ENCODE data around the gene SRCIN1.
"Not testable (repeated sequence)": the region's sequence is repeated elsewhere in the genome, so short reads cannot be mapped to it uniquely, and the experiment has no call there.

SRCIN1 gene

DNA sequence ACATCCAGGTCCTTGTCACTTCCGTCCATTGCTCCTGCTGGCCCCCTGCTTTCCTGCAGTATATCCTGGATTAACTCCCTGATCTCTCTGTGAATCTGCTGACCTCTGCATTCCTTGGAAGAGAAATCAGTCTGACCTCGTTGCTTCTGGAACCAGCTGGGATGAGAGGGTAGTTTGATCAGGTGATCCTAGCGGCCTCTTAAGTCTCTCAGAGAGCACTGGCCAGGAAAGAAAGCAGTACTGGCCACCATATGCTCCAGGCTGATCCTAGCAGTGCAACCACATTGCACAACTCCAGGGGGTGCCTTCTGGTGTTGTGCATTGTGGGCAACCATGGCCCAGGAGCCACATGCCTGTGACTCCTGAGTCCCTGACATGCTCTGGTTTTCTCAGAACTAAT, 98.3 kb downstream of the SRCIN1 start:
- no peak for FAIRE-seq

DNA sequence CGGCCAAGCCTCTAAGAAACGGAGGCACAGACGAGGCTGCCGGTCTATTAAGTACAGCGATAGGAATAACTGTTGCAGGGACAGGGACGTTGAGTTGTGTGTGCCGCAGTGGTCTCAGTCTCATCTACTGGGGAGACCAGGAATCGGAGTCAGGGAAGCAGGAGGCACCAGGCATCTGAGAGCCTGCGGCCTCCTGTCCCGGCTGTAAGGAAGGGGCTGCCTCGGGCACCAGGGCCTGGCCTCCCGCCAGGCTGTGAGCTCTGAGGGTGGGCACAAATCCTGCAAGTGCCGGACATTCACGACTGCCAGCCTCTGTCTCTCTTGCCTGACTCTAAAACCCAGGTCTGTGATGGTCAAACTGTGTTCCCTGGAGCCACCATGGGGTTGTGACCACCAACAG, 101.5 kb downstream of the SRCIN1 start:
- FAIRE-seq: no peak

DNA sequence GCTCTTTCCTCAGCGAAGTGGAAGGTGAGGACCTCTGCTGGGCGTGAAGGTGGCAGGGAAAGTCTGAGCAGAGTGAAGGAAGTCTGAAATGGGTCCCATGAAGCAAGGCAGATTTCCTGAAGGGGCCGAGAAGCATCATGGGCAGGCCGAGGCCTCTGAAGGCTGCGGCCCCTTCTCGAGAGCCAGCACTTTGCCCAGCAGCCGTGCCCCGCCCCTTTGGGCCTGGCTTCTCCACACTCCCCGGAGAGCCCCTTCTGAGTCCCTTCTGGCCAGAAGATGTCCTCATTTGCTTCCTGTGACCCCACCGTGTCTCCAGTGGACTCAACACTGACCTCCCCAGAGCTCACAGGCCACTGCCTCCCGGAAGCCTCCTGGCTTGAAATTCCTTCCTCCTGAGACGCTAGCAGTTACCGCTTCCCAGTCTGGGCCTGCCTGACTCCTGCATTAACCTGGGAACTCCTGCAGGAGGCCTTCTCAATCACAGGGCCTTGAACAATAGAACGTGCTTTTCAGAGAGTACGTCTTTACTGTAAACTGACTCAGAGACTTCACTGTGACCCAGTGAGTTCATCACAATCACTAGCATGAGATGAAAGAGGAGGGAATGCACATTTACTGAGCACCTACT, 102.4 kb downstream of the SRCIN1 start:
- FAIRE-seq: not testable (repeated sequence)

DNA sequence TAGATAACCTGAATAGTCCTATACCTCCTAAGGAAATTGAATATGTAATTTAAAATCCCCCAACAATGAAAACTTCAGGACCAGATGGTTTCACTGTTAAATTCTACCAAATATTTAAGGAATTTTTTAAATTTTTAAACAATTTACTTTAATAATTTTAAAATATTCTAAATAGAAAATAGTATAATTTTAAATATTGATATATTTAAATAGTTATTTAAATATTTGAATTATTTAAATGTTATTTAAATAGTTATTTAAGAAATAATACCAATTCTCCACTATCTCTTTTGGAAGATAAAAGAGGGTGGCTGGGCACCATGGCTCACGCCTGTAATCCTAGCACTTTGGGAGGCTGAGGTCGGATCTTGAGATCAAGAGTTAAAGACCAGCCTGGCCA, 104.0 kb downstream of the SRCIN1 start:
- not testable (repeated sequence) for FAIRE-seq

DNA sequence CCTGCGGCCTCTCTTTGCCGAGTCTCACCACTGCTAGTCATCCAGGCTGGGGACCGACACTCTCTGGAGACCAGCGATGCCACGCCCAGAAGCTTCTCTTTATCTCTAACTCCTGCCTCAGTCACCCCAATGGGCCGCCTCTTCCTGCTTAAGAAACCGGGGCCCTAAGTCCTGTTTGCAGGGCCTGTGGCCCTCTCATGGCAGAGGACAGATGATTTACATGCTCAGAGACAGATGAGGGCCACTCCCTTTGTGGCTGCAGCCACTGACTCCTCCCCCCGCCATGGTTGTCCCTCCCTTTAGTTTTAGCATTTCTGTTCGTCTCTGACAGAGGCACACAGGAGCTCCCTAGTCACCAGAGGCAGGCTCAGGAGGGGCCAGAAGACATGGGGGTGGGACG, 106.5 kb downstream of the SRCIN1 start:
- FAIRE-seq: not testable (repeated sequence)

DNA sequence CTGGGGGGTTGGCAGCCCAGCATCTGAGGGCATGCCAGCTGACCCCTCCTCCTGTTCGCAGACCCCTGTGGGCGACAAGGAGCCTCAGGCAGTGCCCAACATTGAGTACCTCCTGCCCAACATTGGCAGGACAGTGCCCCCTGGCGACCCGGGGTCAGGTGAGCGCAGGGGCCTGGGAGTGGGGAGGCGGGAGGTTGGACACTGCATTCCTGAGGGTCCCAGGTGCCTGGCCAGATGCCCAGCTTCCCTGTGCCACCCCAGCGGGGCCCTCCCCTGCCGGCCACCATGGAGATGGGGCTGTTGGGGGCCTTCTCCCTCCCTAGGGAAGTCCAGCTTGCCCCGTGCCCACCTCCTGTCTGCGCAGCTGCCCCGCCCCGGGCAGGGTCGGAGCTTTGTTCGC, 107.4 kb downstream of the SRCIN1 start:
- no peak for FAIRE-seq

DNA sequence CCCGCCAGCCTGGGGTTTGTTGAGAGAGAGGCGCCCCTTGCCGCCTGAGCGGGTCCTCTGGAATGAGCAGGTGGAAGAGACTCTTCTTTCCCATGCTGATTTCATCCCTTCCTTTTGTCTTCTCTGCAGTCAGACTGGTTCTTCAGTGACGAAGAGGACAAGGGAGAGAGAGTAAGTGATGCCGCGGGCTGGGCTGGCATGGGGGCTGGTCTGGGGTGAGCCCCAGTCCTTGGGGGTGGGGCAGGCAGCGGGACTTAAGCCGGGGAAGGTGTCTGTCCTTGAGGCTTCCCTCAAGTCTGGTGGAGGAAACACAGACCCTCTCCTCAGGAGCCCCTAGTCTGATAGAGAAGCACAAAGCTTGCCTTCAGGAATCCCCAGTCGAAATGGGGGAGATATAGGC, 108.1 kb downstream of the SRCIN1 start:
- FAIRE-seq: not testable (repeated sequence)

DNA sequence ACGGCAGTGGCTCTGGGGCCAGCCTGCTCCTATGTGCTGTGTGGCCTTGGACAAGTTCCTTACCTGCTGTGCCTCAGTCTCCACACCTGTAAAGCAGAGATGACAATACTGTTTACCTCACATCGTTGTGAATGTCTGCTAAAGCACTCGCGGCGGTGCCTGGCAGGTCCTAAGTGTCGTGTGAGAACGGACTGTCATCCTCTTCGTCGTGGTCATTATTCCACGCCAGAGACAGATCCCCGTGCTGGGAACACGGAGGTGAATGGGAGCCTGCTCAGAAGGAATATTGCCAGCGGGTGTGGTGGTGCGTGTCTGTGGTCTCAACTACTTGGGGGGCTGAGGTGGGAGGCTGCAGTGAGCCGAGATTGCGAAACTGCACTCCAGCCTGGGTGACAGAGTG, 111.6 kb downstream of the SRCIN1 start:
- not testable (repeated sequence) for FAIRE-seq

DNA sequence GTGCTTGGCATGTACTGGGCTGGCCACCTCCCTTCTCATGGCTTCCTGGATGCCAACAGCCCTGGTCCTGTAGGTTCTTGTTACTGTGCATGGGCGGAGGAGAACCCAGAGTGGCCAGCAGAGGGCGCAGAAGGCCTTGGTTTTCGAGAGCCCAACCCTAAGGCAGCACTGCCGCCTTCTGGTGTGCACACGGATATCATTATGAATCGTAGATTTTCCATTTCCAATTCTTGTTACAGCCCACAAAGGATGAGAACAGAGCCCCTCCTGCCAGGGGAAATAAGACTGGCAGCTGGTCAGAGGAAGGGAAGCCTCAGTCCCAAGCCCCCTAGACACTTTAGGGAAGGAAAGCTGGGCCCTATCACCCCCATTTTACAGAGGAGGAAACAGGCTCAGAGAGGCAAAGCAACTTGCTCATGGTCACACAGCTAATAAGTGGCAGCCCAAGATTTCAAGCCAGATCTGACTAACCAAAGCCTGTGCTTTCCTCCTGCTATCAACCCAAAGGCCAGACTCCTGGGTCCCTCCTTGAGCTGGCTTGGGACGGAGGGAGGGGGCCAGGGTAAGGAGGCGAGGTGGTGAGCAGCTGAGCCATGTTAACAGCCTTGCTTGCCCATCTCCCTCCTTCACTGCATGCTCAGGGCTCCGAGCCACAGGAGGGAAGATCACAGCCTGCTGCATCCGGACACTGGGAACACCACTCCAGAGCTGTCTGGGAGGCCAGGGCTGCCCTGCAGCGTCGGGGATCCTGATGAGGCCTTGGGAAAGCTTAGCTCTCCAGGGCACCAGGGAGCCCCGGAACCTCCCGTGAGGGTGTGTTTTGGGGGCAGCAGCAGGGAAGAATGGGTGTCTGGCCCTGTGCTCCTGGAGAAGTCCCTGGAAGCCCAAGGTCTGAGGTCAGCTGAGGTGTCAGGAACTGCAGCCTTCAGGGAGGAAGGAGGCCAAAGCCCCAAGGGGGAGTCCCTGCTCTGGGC, 113.4 kb downstream of the SRCIN1 start:
- FAIRE-seq: not testable (repeated sequence)

DNA sequence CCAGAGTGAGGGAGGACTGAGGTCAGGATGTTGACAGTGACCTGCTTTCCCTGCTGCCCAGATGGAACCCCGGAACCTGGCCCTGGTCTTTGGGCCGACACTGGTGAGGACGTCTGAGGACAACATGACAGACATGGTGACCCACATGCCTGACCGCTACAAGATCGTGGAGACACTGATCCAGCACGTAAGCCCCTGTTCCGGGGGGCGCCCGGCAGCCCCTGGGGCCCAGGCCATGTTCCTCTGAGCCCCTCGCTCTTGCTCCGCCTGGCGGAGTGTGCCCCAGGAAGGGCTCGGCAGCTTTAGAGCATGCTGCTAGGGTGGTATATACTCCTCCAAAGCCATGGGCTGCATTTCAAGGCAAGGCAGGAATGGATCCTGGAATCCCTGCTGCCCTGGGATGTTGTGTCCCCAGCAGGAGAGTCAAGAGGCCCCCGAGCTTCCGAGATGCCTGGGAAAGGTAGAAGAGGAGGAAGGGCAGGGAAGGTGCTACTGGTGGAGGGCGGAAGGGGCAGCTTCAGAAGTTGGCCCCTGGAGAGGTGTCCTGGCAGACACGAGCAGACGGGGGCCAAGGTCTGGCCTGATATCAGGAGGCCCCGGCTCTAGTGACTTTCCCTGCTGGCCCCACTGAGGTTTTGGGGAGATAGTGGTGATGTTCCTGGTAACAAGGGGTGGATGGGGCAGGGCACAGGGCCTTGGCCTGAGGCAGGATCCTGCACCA, 114.2 kb downstream of the SRCIN1 start:
- FAIRE-seq: not testable (repeated sequence)

DNA sequence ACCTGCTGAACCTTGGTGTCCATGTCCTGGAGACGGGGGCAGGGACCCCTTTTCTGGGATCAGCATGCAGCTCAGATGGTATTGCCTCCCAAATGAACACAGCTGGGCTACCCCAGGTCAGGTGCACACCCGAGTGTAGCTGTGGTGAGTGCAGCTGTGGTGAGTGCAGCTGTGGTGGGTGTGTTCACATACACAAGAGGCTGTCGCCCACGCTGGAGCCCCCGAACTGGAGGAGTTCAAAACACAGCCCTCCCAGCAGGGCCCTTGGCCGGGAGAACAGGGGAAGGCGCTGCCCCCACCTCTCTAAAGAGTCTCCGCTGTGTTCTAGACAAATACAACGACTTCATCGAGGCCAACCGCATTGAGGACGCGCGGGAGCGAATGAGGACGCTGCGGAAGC, 116.0 kb downstream of the SRCIN1 start:
- FAIRE-seq: not testable (repeated sequence)

DNA sequence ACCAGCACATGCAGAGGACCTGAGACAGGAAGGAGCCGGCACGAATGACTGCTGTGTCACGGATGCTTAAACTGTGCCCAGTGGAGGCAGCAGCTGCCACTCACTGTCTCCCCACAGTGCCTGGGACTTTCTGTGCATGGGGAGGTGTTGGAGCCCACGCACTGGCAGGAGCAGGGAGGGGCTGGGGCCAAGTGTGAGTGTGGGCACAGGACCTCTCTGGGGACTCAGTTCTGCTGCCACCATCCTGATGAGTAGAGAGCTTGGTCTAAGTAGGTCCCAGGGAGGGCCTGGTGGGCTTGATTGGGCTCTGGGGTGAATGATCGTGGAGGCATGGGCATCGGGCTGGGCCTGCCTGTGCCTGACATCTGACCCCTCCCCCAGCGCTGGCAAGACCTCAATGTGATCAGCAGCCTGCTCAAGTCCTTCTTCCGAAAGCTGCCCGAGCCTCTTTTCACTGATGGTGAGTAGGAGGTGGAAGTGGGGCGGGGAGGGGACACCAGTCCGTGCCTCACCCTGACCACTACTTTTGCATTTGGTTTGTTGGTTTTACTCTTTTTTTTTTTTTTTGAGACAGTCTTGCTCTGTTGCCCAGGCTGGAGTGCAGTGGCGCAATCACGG, 120.0 kb downstream of the SRCIN1 start:
- FAIRE-seq: not testable (repeated sequence)

DNA sequence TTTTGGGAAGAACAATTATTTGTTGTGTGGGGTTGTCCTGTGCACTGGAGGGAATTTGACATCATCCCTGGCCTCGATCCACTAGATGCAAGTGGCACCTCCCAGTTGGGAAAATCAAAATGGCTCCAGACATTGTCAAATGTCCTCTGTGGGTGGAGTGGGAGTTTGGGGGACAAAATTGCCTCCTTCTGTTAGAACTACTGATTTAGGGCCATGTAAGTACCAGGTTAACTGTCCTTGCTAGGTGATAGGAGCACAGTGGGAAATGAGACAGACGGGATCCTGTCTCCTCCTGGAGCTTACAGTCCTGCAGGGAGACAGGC, 120.6 kb downstream of the SRCIN1 start:
- FAIRE-seq: no peak

DNA sequence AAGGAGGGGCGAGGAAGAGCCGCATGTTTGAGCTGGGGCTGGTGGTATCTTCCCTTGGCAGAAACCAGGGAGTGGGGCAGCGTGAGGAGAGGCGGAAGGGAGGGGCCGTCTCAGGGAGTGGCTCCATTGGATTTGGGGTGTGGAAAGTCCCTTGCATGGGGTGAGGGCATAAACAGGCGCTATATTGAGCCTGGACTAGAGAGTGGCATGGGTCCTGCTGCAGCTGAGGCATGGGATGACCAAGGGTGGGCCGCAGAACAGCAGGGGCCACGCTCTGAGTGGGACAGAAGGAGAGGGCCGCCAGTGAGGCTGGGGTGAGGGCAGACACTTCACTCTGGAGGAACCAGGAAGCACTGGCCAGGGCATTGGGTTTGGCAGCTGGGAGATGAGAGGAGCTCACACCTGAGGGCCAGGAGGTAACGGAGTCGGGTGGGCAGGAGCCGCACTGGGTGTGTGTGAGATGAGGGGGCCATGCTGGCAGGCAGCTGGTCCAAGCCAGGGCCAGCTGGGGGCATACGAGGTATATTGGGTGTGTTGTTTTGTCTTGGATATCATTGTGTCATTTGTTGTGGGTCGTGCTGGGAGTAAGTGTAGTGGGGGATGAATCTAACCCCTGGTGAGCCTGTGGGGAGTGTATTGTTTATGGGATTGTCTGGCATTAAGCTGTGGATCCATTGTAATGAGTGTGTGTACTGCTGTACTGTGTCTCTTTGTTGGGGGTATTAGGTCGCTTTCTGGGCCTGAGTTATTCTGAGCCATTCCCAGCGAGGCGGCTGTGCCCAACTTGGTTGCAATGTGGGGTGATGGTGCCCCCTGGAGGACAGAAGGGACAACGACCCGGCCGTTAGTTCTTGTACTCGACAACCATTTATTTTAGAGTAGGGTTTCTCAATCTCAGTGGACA, 121.3 kb downstream of the SRCIN1 start:
- FAIRE-seq: not testable (repeated sequence)

DNA sequence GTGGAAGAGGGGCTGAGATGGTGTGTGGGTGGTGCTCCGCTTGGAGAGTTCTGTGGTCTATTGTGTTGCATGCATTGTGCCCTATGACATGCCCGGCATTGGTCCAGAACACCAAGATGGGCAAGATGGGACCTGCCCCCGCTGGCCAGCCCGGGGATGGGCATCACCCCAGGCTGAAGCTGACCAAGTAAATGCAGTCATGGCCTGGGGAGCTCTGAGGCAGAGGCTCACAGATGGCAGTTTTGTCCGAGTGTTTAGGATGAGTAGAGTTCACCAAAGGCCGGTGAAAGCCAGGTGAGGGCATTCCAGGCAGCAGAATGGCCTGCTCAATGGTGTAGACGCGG, 123.1 kb downstream of the SRCIN1 start:
- not testable (repeated sequence) for FAIRE-seq

DNA sequence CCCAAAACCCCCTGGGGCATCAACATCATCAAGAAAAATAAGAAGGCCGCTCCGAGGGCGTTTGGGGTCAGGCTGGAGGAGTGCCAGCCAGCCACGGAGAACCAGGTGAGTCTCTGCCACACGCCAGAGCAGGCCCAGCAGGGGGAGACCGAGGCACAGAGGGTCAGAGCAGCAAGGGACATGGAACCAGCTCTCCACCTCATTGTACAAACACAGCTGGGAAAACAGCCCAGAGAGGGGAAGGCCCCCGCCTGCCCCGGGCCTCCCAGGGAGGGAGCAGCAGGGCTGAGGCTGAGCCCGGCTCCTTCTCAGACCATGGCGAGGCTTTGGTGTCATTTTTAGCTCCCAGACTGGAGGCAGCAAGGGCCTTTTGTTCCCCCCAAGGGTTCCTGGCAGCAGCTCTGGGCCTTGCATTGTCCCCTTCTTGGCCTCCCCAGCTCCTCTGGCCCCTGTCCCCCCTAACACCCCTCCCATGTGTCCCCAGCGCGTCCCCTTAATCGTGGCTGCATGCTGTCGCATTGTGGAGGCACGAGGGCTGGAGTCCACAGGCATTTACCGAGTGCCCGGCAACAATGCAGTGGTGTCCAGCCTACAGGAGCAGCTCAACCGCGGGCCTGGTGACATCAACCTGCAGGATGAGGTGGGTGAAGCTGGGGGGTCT, 123.6 kb downstream of the SRCIN1 start:
- FAIRE-seq: not testable (repeated sequence)

Data from endometrium (tissue), 2 donors.